Esophagus (tissue), 2 donors: ENCODE data around the gene GNG2. TPM values are rescaled to one million over a fixed set of nuclear protein-coding genes. Genes with fewer than 3 reads are reported as not detected.

Source experiments
- H3K27ac ChIP-seq, 2 donors: one replicate each; pipeline ENCODE4 v1.5.1; 2013; ENCODE audit warnings: low read depth in 2 of 2, mild to moderate bottlenecking in 2 of 2, inconsistent platforms in 1 of 2, low read length in 1 of 2, moderate library complexity in 1 of 2
- H3K27me3 ChIP-seq, 2 donors: one replicate each; pipeline ENCODE4 v1.6.1; 2013; ENCODE audit warnings: low read length in 2 of 2, control low read depth in 1 of 2, mild to moderate bottlenecking in 1 of 2; ENCODE audit not compliant: insufficient read depth in 2 of 2, control insufficient read depth in 1 of 2
- H3K36me3 ChIP-seq, 2 donors: one replicate each; pipeline ENCODE4 v1.6.1; 2013; ENCODE audit warnings: low read length in 1 of 2; ENCODE audit not compliant: control insufficient read depth in 2 of 2, insufficient read depth in 2 of 2
- H3K4me1 ChIP-seq, 2 donors: one replicate each; pipeline ENCODE4 v1.6.1; 2013; ENCODE audit warnings: low read length in 1 of 2; ENCODE audit not compliant: control insufficient read depth in 2 of 2, insufficient read depth in 2 of 2
- H3K4me3 ChIP-seq, 2 donors: one replicate each; pipeline ENCODE4 v1.5.1; 2013; ENCODE audit warnings: low read length in 2 of 2, mild to moderate bottlenecking in 2 of 2, low read depth in 1 of 2, moderate library complexity in 1 of 2
- H3K9me3 ChIP-seq, 2 donors: one replicate each; pipeline ENCODE4 v1.6.1; 2013; ENCODE audit warnings: mild to moderate bottlenecking in 2 of 2, low read depth in 1 of 2, low read length in 1 of 2, moderate library complexity in 1 of 2; ENCODE audit not compliant: control insufficient read depth in 2 of 2, insufficient read depth in 1 of 2
- WGBS, 2 donors: extraction: QIAGEN DNeasy Blood & Tissue Kit; methylation state at CpG; one replicate each; pipeline ENCODE4 v1.1.7; 2013; 5-methylcytosine and 5-hydroxymethylcytosine counted together
- polyA plus RNA-seq, 2 donors: library from polyadenylated mRNA; stranded (reverse); fragments of 200-250 nt; gene quantifications; one replicate each; pipeline ENCODE4 v1.2.3, GENCODE V29; 2013
- donor health status: healthy with polysubstance abuse.
- donor health status: Bipolar disorder and iron deficiency.

Gene GNG2
- polyA plus RNA-seq, 2 donors = 1.6 to 2.0 TPM

- WGBS, 2 donors = 71 to 72% methylated on average over 7 of the region's 7 CpGs
Measured at GRCh38 chr14:51880835-51881580, 20.6 kb downstream of the GNG2 start.

GRCh38 chr14:51881636-51882035 lies 21.2 kb downstream of the GNG2 start:
- Histone ChIP-seq H3K36me3 (no peaks in the 10 kb centered on the region), H3K27ac (no peak overlapping the region), H3K4me1 (no peaks in the 10 kb centered on the region), H3K9me3 (no peaks in the 10 kb centered on the region), H3K27me3 (no peaks in the 10 kb centered on the region), H3K4me3 (no peak overlapping the region)
- WGBS, 2 donors = 61 to 74% methylated on average over 2 of the region's 2 CpGs

More at GRCh38 chr14:51880835-51881580, 20.6 kb downstream of the GNG2 start:
- Histone ChIP-seq H3K27ac (no peak overlapping the region), H3K9me3 (no peaks in the 10 kb centered on the region), H3K4me3 (no peak overlapping the region), H3K36me3 (no peaks in the 10 kb centered on the region), H3K27me3 (no peaks in the 10 kb centered on the region), H3K4me1 (no peaks in the 10 kb centered on the region)

GRCh38 chr14:51883232-51883631 lies 22.8 kb downstream of the GNG2 start:
- Histone ChIP-seq H3K27ac (no peak overlapping the region), H3K36me3 (no peaks in the 10 kb centered on the region), H3K4me3 (no peak overlapping the region), H3K27me3 (no peaks in the 10 kb centered on the region), H3K4me1 (no peaks in the 10 kb centered on the region), H3K9me3 (no peaks in the 10 kb centered on the region)
- 69 to 81% methylated on average over 2 of the region's 2 CpGs for WGBS, 2 donors

GRCh38 chr14:51884086-51884927 lies 23.9 kb downstream of the GNG2 start:
- 50 to 65% methylated on average over 7 of the region's 7 CpGs for WGBS, 2 donors
- Histone ChIP-seq H3K9me3 (no peaks in the 10 kb centered on the region), H3K4me1 (no peaks in the 10 kb centered on the region), H3K36me3 (no peaks in the 10 kb centered on the region), H3K4me3 (no peak overlapping the region), H3K27me3 (no peaks in the 10 kb centered on the region), H3K27ac (peak overlapping the region in 1 of 2 donors; percentile 24)

- Histone ChIP-seq H3K36me3 (no peaks in the 10 kb centered on the region), H3K9me3 (no peaks in the 10 kb centered on the region), H3K4me3 (no peak overlapping the region), H3K27ac (no peak overlapping the region), H3K27me3 (no peaks in the 10 kb centered on the region), H3K4me1 (no peaks in the 10 kb centered on the region)
- 67 to 74% methylated on average over 2 of the region's 2 CpGs for WGBS, 2 donors
Measured at GRCh38 chr14:51889851-51890250, 29.4 kb downstream of the GNG2 start.

- Histone ChIP-seq H3K4me1 (no peaks in the 10 kb centered on the region), H3K27ac (no peak overlapping the region), H3K9me3 (no peaks in the 10 kb centered on the region), H3K4me3 (no peak overlapping the region), H3K27me3 (no peaks in the 10 kb centered on the region), H3K36me3 (peaks cover 0 to 2% of the 10 kb centered on the region in 2 donors)
- WGBS, 2 donors = 86 to 94% methylated on average over 3 of the region's 3 CpGs
Measured at GRCh38 chr14:51894250-51894649, 33.8 kb downstream of the GNG2 start.

- no peak overlapping the region for H3K27ac ChIP-seq
- H3K9me3 ChIP-seq = no peaks in the 10 kb centered on the region
- H3K27me3 ChIP-seq = no peaks in the 10 kb centered on the region
- no peak overlapping the region for H3K4me3 ChIP-seq
- H3K4me1 ChIP-seq = no peaks in the 10 kb centered on the region
- H3K36me3 ChIP-seq = peaks cover 0 to 2% of the 10 kb centered on the region in 2 donors
Measured at GRCh38 chr14:51895375-51895774, 35.0 kb downstream of the GNG2 start.

- H3K27ac ChIP-seq = no peak overlapping the region
- H3K9me3 ChIP-seq = no peaks in the 10 kb centered on the region
- peaks cover 0 to 2% of the 10 kb centered on the region in 2 donors for H3K36me3 ChIP-seq
- H3K4me3 ChIP-seq = no peak overlapping the region
- no peaks in the 10 kb centered on the region for H3K27me3 ChIP-seq
- H3K4me1 ChIP-seq = no peaks in the 10 kb centered on the region
- WGBS, 2 donors = 90 to 91% methylated on average over 1 of the region's 1 CpG
Measured at GRCh38 chr14:51897791-51898355, 37.5 kb downstream of the GNG2 start.

- WGBS, 2 donors = 91 to 94% methylated on average over 5 of the region's 5 CpGs
Measured at GRCh38 chr14:51901475-51902024, 41.1 kb downstream of the GNG2 start.

More at GRCh38 chr14:51901475-51902024, 41.1 kb downstream of the GNG2 start:
- Histone ChIP-seq H3K36me3 (peaks cover 0 to 2% of the 10 kb centered on the region in 2 donors), H3K4me1 (no peaks in the 10 kb centered on the region), H3K4me3 (no peak overlapping the region), H3K27ac (no peak overlapping the region), H3K27me3 (no peaks in the 10 kb centered on the region), H3K9me3 (peaks cover 0 to 3% of the 10 kb centered on the region in 2 donors)
